GM18526 (cell line): Measurements from ENCODE around the gene TFB1M.

Experiments used
- POLR2A ChIP-seq: IDR thresholded peaks from 3 replicates; pipeline ENCODE4 v1.6.1; 2011; ENCODE audit not compliant: insufficient read length; ENCODE audit errors: extremely low read depth

The TFB1M gene

DNA sequence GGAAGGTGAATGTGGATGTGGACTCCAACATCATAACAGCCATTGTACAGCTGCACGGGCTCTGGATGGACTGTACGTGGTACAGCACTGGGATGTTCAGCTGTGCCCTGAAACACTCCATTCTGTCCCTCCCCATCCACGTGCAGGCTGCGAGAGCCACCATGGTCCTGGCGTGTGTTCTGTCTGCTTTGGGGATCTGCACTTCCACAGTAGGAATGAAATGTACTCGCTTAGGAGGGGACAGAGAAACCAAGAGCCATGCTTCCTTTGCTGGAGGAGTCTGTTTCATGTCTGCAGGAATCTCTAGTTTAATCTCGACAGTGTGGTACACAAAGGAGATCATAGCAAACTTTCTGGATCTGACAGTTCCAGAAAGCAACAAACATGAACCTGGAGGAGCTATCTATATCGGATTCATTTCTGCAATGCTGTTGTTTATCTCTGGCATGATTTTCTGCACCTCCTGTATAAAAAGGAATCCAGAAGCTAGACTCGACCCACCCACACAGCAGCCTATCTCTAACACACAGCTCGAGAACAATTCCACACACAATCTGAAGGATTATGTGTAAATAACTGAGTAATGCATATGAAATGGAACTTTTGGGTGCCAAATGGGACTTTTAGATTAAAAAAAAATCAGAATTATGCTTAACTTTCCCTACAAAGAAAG lies 38.3 kb downstream of the TFB1M start:
- TF ChIP-seq POLR2A: no peak

DNA sequence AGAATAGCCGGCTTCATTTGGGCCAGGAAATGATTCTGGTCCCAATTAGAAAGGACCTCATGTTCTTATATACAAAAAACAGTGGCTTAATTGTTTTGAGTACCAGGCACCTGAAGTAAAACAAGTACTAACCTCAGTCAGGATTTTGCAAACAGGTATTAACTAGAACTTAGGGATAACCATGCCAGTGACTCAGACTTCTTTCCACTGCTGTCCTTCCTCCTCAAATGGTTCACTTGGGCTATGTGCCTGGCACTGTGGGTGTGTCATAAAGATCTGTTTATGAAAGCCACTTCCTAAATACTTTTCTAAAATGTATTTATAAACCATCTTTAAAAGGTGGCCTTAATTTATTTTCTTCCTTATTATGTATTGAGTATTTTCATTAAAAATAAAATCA lies 39.8 kb downstream of the TFB1M start:
- TF ChIP-seq POLR2A: no peak

DNA sequence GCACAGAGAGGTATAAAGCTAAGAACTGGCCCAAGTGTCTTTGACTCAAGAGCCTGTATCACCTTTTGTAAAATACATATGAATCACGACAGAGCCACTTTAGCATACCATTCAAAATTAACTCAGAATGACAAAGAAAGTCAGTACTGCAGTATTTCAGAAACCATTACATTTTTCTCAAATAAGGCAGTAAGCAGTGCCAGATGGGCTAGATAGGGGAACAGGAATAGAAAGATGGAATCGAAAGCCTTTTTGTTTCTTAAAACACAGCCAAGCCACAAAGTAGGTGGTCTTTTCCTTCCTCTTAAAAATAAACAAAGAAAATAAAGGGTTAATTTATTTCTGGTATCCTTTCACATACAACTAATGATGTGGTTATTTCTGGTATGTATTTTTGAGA lies 40.2 kb downstream of the TFB1M start:
- TF ChIP-seq POLR2A: no peak

DNA sequence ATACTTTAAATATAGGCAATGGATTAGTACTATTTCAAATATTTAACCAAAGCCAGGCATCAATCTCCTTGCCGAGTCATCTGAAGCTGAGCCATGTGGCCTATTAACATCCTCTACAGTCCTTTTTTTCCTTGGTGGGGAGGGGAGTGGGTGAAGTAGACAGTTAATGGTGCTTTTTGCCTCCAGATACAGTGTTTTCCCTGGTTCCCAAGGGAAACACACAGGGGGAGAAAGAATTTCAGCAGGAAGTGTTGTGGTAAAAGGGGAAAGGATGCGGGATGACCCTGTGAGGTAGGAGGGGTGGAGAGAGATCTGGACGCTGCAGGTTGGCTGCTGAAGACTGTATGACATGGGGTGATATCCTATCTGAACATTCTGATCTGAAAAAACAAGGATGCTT lies 40.9 kb downstream of the TFB1M start:
- no peak for TF ChIP-seq POLR2A

GRCh38 chr6:155272353-155273232 lies 41.7 kb downstream of the TFB1M start:
- TF ChIP-seq POLR2A: no peak

GRCh38 chr6:155271145-155271544 lies 43.1 kb downstream of the TFB1M start:
- TF ChIP-seq POLR2A: no peak

GRCh38 chr6:155270561-155271091 lies 43.7 kb downstream of the TFB1M start:
- TF ChIP-seq POLR2A: no peak

- no peak for TF ChIP-seq POLR2A
These were observed 44.5 kb downstream of the TFB1M start for GRCh38 chr6:155269765-155270164.

- TF ChIP-seq POLR2A: no peak
These were observed 46.9 kb downstream of the TFB1M start for GRCh38 chr6:155267411-155267810.

- no peak for TF ChIP-seq POLR2A
These were observed 48.3 kb downstream of the TFB1M start for GRCh38 chr6:155265843-155266535.

DNA sequence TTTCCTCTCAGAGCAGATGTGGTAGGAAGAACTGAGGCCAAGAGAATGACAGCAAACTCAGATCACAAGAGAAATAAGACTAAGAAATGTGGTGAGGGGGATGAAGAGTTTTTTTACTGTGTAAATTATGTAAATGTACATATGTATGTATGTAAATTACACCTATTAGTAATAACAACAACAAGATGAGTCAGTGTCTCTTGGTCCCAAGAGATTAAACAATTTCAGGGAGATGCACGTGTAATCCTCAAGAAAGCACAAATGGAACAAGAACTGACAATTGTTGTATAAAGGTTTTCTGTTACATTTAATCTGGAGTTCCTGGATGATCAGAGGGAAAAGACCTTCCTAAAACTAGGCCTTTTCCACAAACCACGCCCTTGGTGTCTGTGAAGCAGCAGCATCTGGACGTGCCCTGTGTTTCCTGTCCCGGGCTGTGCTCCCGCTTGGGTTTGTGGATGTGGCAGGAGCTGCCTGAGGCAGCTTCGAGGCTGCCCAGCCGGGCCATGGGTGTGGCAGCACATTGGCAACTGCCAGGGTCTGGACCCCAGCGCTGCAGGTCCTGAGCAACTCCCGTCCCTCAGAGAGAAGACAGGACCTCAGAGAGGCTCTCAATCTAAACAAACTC lies 49.5 kb downstream of the TFB1M start:
- no peak for TF ChIP-seq POLR2A

GRCh38 chr6:155263373-155264063 lies 50.8 kb downstream of the TFB1M start, which contains the start of gene CLDN20:
Gene CLDN20, plus strand, starts transcription at chr6:155264013. Its CDS starts 11,707 bp downstream, at chr6:155275720.
- TF ChIP-seq POLR2A: no peak

DNA sequence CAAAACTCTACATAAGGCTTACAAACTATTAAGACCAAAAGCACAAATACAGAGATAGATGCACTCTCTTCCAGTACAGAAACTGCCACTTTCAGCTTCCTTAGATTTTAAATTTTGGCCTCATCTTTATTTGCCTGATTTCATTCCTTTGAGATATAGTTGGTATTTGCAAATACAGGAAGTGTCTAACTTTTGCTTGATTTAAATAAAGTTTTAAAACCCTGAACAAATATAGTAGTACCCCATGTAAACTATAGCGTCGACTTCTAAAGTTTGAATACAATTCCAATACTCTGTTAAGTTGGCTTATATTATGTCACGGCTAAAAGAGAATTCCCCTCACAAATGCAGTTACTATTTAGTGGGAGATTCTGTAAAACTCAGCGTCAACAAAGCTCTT lies 51.6 kb downstream of the TFB1M start:
- TF ChIP-seq POLR2A: no peak

DNA sequence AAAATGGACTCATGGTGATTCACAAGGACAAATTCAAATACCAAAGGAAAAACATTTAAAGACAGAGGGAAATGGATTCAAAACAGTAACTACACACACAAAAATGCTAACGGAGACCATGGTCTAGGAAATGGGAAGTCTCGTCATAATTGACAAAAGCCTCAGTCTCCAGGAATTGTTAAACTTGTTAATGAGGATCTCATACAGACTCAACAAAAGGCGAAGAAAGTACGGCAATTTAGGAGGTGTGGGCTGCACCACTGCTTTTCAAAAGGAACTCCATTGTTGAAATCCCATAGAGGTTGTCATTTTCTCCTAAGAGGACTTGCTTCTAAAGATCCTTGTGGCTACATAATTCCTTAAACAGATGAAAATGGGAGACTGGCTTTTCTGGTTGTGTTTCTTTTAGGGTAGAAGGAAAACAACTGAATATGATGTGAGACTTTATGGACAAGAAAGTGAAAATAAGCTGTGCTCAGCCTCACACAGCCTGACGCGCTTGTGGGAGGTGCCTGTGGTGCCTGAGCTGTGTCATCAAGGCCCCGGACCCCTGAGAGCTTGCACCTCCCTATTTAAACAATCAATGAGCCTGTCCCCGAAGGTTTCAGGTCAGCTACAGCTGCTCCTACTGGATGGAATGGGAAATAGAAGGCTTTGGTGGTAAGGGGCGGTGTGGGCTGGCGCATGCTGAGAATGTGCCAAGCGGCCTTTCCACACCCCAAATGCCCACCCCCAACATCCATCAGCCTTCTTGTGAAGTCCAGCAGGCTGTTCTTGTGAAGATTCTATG lies 53.0 kb downstream of the TFB1M start:
- TF ChIP-seq POLR2A: no peak

DNA sequence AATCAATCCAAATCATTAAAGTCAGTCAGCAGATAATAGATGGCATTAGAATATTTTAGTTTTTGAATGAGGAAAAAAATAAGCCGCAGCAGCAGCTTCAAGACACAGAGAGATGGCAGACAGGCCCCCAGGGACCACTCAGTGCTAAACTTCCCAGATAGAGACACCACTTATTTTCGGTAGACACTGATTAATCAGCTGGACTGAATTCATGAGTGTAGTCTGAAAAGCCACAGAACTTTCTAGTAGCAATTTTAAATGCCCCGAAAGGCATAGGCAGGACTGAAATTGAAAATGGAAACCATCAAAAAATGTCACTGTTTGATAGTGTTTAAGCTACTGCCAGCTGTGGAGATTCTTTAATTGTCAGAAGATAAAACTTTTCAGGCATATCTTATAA lies 53.6 kb downstream of the TFB1M start:
- no peak for TF ChIP-seq POLR2A
